GDM1 (cell line): ENCODE measurements around the gene DCLK2.
A peak's percentile ranks its signal among the peaks of the same experiment; 100 is the strongest.

Experiments used
- DNase-seq: peaks from one replicate; lab custom pipeline; 2025; lab: John Stamatoyannopoulos, UW

DCLK2 gene

GRCh38 chr4:150240011-150240410 is 161.8 kb downstream of the DCLK2 start:
- no peak for DNase-seq

GRCh38 chr4:150242820-150243458 is 164.7 kb downstream of the DCLK2 start:
- DNase-seq, result peak; percentile 8

GRCh38 chr4:150243932-150244331 is 165.7 kb downstream of the DCLK2 start:
- DNase-seq, result no peak

- no peak for DNase-seq
Measured at GRCh38 chr4:150244600-150244999, 166.4 kb downstream of the DCLK2 start.

- no peak for DNase-seq
Measured at GRCh38 chr4:150247184-150247583, 168.9 kb downstream of the DCLK2 start.

- no peak for DNase-seq
Measured at GRCh38 chr4:150248181-150248580, 169.9 kb downstream of the DCLK2 start.

GRCh38 chr4:150250293-150250997 is 172.2 kb downstream of the DCLK2 start:
- DNase-seq, result no peak

- DNase-seq, result no peak
Measured at GRCh38 chr4:150250998-150251651, 172.9 kb downstream of the DCLK2 start.

- no peak for DNase-seq
Measured at GRCh38 chr4:150251752-150252190, 173.5 kb downstream of the DCLK2 start.

GRCh38 chr4:150252306-150252705 is 174.1 kb downstream of the DCLK2 start:
- DNase-seq, result no peak

- no peak for DNase-seq
Measured at GRCh38 chr4:150252741-150253140, 174.5 kb downstream of the DCLK2 start.

GRCh38 chr4:150253416-150253815 is 175.2 kb downstream of the DCLK2 start:
- DNase-seq, result no peak

- no peak for DNase-seq
Measured at GRCh38 chr4:150253965-150254630, 175.9 kb downstream of the DCLK2 start.

- no peak for DNase-seq
Measured at GRCh38 chr4:150255610-150256224, 177.5 kb downstream of the DCLK2 start.

GRCh38 chr4:150256225-150256620 is 178.0 kb downstream of the DCLK2 start:
- no peak for DNase-seq

GRCh38 chr4:150256841-150257730 is 178.8 kb downstream of the DCLK2 start:
- DNase-seq, result no peak

- DNase-seq, result no peak
Measured at GRCh38 chr4:150258569-150258968, 180.3 kb downstream of the DCLK2 start.

GRCh38 chr4:150259861-150260567 is 181.8 kb downstream of the DCLK2 start:
- DNase-seq, result no peak

GRCh38 chr4:150261571-150261970 is 183.3 kb downstream of the DCLK2 start:
- DNase-seq, result no peak

- no peak for DNase-seq
Measured at GRCh38 chr4:150262611-150263010, 184.4 kb downstream of the DCLK2 start.
